Measurements from ENCODE around the gene FKBP5.
"Not testable (repeated sequence)": the region's sequence is repeated elsewhere in the genome, so short reads cannot be mapped to it uniquely, and the experiment has no call there.

The FKBP5 gene

GRCh38 chr6:35688605-35689322 is at the start of gene FKBP5:
TSS of gene FKBP5 (minus strand) at chr6:35688915. CDS start at chr6:35642824, 46,091 bp downstream.
- no peak for DNase-seq

DNA sequence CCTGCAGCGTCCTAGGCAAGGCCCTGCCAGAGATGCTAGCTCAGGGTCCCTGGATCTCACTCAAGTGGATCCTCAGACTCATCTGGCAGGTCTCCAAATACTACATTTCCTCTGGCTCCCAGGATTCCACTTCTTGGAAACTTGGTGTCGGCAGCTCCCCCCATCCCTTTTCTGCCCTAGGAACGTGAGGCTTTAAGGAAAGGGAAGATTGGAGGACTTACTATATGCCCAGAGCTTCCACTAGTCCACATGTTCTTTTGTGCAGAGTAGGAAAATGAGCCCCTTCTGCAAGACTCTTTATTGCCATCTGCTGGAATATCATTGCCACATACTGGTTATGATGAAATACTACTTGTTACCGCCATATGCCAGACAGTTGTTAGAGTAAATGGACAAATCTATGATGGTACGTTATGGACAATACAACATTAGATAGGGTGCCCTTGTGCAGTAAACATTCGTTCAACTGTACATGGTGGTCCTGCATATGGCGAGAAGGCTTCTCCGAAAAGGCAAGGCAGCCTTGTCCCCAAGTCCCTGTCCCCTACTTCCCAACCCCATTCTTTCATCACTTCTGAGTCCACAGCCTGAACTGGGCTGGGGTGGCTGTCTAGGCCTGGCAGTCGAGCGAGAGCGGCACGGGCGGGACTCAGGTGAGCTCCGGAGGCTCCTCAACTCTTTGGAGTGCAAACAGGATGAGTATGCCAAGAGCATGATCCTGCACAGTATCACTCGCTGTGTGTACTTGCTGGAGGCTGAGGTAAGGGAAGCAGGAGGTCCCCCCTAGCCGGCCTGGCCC is 48.9 kb upstream of the FKBP5 start:
- DNase-seq: peak; percentile 71

GRCh38 chr6:35736982-35737412 is 48.3 kb upstream of the FKBP5 start, which contains the start of gene ARMC12:
TSS of gene ARMC12 (plus strand) at chr6:35737032. CDS start at chr6:35737109, 77 bp downstream.
- DNase-seq: no peak

GRCh38 chr6:35736253-35736894 is 47.7 kb upstream of the FKBP5 start:
- DNase-seq: no peak

- no peak for DNase-seq
Observed at GRCh38 chr6:35735452-35735851, 46.7 kb upstream of the FKBP5 start.

GRCh38 chr6:35734319-35734718 is 45.6 kb upstream of the FKBP5 start:
- not testable (repeated sequence) for DNase-seq

GRCh38 chr6:35733633-35734032 is 44.9 kb upstream of the FKBP5 start:
- DNase-seq: no peak

DNA sequence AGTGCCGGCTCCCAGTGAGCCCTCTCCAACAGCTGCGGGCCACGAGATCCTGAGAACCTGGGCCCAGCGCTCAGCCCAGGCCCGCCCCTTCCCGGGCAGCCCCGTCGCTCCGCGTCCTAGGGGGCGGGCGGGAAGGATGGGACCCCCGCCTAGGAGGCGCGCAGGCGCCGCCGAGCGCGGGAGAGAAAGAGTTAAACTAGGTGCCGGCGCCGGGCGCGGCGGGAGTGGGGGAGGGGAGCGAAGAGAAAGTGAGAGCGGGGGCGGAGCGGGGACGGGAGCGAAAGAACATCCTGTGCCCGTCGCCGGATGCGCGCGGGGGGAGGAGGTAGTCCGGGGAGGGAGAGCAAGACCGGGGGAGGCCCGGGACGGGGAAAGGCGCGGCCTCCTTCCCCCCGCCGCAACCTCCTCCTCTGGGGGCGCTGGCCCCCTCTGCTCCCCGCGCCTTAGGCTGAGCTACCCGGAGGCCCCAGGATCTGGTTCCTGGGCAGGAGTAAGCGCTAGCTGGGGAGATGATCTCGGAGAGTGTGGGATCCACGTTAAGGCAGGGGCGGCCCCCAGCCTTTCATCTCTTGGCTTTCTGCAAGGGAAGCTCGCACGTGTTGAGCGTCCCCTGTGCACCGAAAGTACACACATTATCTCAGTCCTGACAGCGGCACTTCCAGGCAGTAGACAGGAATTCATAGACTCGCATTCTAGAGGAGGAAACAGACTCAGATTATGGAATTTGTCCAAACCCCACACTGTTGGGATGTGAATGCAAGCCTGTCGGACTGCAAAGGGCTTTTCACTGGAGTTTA is 43.2 kb upstream of the FKBP5 start:
- DNase-seq: no peak

- peak; percentile 25 for DNase-seq
Observed at GRCh38 chr6:35731414-35731735, 42.7 kb upstream of the FKBP5 start.

- no peak for DNase-seq
Observed at GRCh38 chr6:35730745-35731413, 42.2 kb upstream of the FKBP5 start.

GRCh38 chr6:35729722-35730121 is 41.0 kb upstream of the FKBP5 start:
- DNase-seq: no peak

- no peak for DNase-seq
Observed at GRCh38 chr6:35728683-35729678, 40.3 kb upstream of the FKBP5 start.

DNA sequence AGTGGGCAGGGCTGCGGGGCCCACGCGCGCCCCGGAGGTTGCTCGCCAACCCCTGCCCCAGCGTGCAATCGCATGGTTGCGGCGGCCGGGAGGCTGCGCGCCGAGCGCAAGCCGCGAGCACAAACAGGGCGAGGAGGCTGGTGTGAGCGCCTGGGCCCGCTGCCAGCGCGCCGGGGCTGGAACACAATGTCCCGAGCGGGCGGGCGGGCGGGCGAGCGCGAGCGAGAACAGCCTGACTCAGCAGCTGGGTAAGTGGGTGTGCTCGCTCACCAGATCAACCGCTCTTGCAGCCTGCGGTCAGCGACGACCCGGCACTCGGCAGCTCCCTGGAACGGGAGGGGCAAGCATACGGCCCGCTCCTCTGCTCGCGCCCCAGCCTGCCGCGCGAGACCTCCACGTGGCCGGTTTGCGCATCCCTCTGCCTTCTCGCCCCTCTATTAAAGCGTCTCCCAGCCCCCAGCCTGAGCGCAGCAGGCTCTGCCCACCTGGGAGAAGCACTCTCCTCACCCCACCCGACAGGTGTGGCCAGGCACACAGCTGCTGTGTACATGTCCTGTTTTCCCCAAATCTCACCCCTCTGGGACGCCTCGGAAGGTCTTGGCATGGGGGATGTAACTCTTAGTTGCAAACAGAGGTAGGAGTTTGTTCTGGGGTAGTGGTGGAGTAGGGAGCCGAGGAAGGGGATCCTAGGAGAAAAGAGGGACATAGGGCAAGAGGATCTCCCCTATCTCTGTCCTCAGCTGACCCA is 39.4 kb upstream of the FKBP5 start:
- peak; percentile 14 for DNase-seq

GRCh38 chr6:35727231-35727934 is 38.7 kb upstream of the FKBP5 start:
- DNase-seq: no peak

GRCh38 chr6:35725721-35726438 is 37.2 kb upstream of the FKBP5 start:
- no peak for DNase-seq

DNA sequence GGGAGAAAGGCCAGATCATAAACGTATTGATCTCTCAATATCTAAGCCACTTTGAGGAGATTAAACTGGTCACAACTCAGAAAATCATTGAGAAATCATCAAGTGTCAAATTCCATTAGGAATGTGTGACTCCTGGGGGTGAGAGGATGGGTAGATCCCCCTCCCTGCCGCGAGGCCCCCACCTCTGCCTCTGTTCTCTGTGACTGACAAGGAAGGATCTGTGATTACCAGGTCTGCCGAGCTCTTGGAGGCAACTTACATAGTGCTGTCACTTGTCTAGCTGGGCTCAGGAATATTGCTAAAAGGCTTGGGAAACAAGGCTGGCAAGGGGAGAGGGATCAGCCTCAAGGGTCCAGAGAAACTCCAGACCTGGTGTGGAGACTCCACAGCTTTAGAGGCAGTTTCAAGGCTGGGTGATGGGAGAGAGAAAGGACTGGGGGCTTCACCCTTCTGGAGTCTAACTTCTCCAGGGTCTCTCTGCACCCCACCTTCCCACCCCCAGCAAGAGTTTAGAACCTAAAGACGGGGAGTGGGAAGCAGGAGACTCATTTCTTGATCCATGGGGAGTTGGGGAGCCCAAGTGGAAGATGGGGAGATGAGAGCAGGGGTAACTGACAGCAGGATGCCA is 36.5 kb upstream of the FKBP5 start:
- DNase-seq: no peak

DNA sequence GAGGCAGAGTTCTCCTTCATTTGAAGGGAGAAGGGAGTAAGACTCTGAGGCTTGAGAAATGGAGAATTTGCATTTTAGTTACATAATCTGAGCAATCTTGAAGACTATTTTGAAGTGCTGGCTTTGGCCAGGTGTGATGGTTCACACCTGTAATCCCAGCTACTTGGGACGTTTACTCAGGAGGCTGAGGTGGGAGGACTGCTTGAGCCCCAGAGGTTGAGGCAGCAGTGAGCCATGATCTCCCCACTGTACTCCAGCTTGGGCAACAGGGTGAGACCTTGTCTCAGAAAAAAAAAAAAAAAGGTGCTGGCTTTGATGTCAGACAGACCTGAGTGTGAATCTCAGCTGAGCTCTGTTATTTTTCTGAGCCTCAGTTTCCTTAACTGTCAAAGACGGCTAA is 35.8 kb upstream of the FKBP5 start:
- no peak for DNase-seq

GRCh38 chr6:35724059-35724458 is 35.3 kb upstream of the FKBP5 start:
- DNase-seq: no peak

Measured in NCI-H524 treated with DMSO at 0.1 percent for 48 hours (cell line).